ENCODE data around the gene FAM81B.

DNA sequence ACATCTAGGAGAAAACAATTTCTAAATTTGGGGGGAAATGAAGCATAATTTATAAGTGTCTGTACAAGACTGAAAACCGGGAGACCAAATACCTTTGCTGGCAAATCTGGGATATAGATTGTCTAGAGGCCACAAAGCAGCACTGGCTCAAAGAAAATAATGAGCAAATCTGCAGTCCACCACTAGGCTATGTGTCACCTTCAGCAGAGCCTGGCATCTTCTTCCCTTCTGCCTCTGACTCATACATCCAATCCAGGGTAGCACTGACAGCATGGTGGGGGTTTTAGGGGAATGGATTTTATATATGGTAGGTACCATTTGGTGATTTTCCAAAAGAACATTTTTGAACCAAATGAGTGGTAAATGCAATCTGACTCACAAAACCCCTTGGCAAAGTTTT is 12.8 kb downstream of the FAM81B start:
- TF ChIP-seq FOXK2 (IDR thresholded peaks at IDR 0.05) (no peak), FOXM1 (IDR thresholded peaks at IDR 0.05; ENCODE audit: borderline replicate concordance) (no peak), NFRKB (IDR thresholded peaks at IDR 0.05) (no peak), ZNF384 (IDR thresholded peaks at IDR 0.05) (no peak), ARNT (IDR thresholded peaks at IDR 0.05) (no peak), SUZ12 (IDR thresholded peaks at IDR 0.05) (no peak), LEF1 (IDR thresholded peaks at IDR 0.05; ENCODE audit: borderline replicate concordance) (no peak)
